Measurements from ENCODE around the gene GPD1L.
"Not testable (repeated sequence)": the region's sequence is repeated elsewhere in the genome, so short reads cannot be mapped to it uniquely, and the experiment has no call there.

DNA sequence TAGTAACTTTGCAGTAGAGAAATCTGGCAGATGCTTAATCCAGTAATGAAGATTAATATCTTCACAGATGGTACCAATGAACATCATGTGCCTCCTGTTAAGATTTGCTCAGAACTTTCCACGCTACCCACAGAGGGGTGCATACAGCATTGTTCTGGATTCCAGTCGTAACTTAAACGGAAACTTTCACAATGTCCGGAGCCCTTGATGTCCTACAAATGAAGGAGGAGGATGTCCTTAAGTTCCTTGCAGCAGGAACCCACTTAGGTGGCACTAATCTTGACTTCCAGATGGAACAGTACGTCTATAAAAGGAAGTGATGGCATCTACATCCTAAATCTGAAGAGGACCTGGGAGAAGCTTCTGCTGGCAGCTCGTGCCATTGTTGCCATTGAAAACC lies 84.1 kb downstream of the GPD1L start:
- TF ChIP-seq, protein P1, sequence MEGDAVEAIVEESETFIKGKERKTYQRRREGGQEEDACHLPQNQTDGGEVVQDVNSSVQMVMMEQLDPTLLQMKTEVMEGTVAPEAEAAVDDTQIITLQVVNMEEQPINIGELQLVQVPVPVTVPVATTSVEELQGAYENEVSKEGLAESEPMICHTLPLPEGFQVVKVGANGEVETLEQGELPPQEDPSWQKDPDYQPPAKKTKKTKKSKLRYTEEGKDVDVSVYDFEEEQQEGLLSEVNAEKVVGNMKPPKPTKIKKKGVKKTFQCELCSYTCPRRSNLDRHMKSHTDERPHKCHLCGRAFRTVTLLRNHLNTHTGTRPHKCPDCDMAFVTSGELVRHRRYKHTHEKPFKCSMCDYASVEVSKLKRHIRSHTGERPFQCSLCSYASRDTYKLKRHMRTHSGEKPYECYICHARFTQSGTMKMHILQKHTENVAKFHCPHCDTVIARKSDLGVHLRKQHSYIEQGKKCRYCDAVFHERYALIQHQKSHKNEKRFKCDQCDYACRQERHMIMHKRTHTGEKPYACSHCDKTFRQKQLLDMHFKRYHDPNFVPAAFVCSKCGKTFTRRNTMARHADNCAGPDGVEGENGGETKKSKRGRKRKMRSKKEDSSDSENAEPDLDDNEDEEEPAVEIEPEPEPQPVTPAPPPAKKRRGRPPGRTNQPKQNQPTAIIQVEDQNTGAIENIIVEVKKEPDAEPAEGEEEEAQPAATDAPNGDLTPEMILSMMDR (IDR thresholded peaks at IDR 0.05), result not testable (repeated sequence)
- not testable (repeated sequence) for TF ChIP-seq POLR2A (IDR thresholded peaks at IDR 0.05)

Data from heart left ventricle (tissue), 13 donors.